Endothelial cell of hepatic sinusoid (primary cell): ENCODE results near the gene AARS2.
"Not testable (repeated sequence)": the region's sequence is repeated elsewhere in the genome, so short reads cannot be mapped to it uniquely, and the experiment has no call there.

Experiments
- in situ Hi-C: cut with HindIII; loops from 2 replicates; pipeline ENCODE4 v1.10.0; 2017; ENCODE audit warnings: low sequenced_read_pairs

AARS2 gene

DNA sequence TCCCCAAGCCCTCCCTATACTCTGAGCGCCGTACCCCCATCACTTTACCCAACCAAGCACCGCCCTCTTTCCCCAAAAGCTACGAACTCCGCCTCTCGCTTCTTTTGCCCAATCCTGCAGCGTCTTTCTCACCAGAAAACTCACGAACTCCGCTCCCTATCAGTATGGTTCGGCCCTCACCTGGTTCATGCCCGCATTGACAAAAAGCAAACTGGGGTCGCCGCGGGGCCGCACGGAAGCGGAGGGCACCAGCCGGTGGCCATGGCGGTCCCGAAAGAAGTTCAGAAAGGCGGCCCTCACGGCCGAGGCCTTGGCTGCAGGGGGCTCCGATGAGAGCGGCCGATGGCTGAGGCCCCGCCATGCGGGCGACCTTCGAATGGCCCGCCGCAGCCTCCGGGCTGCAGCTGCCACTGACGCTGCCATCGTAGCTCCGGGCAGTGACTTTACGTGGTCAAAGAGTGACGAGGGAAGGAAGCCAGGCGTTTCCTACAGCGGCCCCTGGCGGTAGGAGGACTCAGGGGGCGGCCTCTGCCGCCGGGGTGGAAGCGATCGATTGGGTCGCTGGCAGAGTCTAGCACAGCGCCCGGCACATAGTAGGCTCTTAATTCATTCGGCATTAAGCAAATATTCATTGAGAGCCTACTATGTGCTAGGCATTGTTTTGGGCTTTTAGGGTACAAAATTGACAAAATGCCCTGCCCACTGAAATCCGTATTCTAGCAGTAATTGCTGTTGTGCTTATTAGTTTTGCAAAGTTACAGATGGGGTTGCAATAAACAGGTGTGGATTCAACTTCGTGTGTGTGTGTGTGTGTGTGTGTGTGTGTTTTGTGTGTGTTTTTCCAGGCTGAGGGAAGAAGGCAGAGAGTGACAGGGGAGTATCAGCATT lies at the start of gene AARS2:
AARS2 (minus strand) TSS at position 447 of the 888 bp plus-strand sequence; CDS start at position 423, 24 bp downstream.
- in situ Hi-C loops, result no loop called here

- in situ Hi-C loops, result no loop called here
Observed at GRCh38 chr6:44361947-44362346, 48.8 kb upstream of the AARS2 start.

DNA sequence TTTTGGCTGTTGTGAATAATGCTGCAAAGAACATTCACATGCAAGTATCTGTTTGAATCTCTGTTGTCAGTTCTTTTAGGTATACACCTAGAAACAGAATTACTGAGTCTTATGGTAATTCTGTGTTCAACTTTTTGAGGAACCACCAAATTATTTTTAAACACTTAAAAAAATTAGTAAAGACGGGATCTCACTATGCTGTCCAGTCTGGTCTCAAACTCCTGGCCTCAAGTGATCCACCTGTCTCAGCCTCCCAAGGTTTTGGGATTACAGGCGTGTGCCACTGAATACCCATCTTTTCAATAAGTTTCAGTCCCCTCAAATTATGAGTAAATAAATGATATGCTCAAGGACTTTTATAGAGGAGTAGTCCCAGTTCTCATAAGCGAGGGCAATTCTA lies 46.8 kb upstream of the AARS2 start:
- in situ Hi-C loops, result no loop called here

DNA sequence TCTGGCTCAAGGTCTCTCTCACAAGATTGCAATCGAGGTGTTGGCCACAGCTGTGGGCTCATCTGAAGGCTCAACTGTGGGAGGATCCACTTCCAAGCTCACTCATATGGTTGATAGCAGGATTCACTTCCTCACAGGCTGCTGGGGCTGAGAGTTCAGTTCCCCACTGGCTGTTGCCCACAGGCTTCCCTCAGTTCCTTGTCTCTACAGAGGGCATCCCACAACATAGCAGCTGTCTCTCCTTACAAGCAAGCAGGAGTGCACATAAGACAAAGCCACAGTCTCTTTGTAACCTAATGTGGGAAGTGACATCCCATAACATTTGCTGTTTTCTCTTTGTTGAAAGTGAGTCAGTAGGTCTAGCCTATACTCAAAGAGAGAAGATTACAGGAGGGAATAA lies 43.3 kb upstream of the AARS2 start:
- in situ Hi-C loops, result no loop called here

GRCh38 chr6:44355640-44356039 lies 42.5 kb upstream of the AARS2 start:
- in situ Hi-C loops, result no loop called here

DNA sequence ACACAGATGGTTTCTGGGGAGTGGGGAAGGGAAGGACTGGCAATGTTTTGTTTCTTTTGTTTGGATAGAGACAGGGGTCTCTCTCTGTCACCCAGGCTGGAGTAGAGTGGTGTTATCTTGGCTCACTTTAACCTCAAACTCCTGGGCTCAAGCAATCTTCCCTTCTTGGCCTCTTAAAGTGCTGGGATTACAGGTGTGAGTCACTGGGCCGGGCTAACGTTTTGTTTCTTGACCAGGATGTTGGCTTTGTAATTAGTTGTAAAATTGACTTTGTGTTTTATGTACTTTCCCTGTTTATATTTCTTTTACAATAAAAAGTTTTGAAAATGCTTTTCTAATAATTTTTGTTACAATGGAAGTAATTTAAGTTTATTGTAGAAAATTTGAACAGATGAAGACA lies 40.2 kb upstream of the AARS2 start:
- in situ Hi-C loops, result no loop called here

DNA sequence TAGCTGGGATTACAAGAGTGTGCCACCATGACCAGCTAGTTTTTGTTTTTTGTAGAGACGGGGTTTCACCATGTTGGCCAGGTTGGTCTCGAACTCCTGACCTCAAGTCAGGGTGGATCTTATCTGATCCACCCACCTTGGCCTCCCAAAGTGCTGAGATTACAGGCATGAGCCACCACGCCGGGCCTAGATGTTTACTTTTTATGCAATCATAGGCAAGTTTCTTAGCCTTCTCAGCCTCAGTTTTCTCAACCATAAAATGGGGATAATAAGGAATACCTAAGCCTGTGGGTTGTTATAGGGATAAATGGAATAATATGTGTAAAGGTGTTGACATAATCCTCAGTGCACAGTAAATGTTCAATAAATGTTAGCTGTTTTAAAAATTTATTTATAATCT lies 39.1 kb upstream of the AARS2 start:
- in situ Hi-C loops, result no loop called here

- in situ Hi-C loops, result not testable (repeated sequence)
Observed at GRCh38 chr6:44350650-44350994, 37.5 kb upstream of the AARS2 start.

DNA sequence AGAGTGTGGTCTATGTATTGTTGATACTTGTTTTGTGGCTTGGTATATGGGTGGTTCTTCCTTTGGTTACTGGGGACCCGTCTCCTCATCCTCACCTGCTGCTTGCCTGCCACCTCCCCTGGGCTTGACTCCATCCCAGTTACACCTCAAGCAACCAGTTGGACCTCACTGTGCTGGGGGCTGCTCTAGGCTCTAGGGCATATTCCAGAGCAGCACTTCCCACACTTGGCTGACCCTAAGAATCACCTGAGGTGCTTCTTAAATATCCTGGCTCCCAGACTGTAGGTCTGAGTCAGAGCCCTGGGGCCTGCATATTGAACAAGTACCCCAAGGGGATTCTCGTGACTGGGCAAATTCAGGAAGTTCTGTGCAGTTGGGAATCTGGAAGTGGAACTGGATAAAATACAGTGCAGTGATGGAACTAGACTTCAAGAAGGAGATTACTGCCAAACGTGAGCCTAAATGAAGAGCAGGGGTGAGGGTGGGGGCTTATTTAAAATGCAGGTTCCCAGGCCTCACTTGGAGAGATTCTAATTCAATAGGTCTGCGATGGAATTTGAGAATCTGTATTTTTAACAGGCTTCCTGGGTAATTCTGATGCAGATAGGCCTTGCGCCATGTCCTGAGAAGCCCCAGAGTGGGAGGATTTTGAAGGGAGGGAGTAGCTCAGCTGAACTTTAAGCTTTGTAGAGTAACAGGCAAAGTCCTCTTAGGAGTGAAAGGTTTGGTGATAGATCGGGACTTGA lies 36.9 kb upstream of the AARS2 start:
- in situ Hi-C loops, result no loop called here

DNA sequence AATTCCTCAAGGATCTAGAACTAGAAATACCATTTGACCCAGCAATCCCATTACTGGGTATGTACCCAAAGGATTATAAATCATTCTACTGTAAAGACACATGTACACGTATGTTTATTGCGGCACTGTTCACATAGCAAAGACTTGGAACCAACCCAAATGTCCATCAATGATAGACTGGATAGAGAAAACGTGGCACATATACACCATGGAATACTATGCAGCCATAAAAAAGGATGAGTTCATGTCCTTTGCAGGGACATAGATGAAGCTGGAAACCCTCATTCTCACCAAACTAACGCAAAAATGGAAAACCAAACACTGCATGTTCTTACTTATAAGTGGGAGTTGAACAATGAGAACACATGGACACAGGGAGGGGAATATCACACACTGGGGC lies 33.7 kb upstream of the AARS2 start:
- in situ Hi-C loops, result not testable (repeated sequence)

DNA sequence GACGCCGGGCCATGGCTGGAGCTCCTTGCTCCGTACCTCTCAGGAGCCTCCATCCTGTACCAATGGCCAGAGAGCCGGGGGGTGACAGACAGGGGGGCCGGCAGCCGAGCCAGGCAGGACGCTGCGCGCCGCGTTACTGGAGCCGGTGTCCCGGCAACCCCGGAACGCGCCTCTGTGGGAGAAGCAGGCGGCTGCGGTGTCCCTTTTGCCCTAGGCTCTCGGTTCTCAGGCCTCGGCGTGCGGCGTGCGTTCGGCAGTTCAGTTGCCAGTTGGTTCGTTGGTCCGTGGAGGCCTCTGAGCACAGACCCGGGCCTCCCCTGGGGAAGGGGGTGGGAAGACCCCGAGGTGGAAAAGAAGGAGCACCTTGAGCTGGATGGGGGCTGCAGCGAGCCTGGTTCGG lies 29.3 kb upstream of the AARS2 start, which contains the start of gene SPATS1:
SPATS1 (plus strand) TSS at position 162 of the 400 bp plus-strand sequence. CDS start 446 bp downstream, outside the sequence.
- in situ Hi-C loops, result no loop called here

DNA sequence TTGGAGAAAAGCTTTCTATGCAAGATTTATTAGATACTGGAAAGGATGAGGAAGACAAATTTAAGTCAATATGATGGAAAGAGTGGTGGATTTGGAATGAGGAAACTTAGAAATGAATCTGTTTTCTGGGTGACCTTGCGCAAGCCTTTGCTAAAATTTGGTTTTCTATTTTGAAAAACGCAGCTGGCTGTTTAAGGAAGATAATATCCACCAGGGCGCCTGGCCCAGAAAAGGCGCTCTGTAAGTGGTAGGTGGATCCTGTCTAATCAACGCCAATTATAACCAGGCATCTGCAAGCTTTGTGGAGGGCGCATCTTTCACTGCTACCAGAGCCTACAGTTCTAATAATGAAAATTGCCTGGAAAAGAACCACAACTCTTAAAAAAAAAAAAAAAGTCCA lies 28.9 kb upstream of the AARS2 start:
- in situ Hi-C loops, result no loop called here

- in situ Hi-C loops, result no loop called here
Observed at GRCh38 chr6:44341095-44341890, 28.1 kb upstream of the AARS2 start.

DNA sequence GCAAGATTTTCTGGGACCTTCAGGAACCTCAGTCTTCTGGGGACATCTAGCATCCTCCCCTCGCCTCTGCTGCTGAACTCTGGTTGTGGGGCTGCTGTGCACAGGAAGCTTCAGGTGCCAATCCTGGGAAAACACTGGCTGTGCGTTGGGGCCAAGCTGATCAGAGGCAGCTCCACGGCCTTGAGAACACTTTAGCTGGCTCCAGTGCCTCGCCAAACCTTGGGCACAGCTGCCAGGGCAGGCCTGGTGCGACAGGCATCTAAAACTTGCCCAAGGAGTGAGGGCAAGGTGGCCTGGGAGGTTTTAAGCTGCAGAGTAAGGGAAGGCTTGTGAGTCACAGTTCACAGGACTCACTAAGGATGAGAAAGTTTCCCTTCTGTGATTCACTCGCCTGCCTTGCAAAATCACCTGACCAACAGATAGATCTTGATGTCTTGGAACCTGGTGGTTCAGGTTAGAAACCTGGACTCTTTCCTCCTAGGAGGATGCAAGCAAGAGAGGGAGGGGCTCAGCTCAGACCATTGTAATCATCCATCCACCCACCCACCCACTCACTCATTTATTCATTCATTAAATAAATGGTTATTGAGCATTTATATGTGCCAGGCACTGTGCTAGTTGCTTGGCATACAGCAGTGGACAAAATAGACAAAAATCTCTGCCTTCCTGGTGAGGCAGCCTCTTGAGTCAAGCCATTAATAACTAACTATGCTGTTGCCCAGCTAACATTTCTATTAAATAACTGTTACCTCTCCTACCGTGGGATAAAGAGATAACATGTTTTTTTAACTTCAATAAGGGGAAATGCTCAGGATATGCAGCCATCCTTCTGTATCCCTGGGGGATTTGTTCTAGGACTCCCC lies 26.8 kb upstream of the AARS2 start:
- in situ Hi-C loops, result loop anchor here (5.0 kb wide), 2 partner anchors 43 to 73 kb away; partner anchors contain the start of gene NFKBIE

GRCh38 chr6:44339301-44339700 lies 26.2 kb upstream of the AARS2 start:
- in situ Hi-C loops, result loop anchor here (5.0 kb wide), 2 partner anchors 42 to 72 kb away; partner anchors contain the start of gene NFKBIE

DNA sequence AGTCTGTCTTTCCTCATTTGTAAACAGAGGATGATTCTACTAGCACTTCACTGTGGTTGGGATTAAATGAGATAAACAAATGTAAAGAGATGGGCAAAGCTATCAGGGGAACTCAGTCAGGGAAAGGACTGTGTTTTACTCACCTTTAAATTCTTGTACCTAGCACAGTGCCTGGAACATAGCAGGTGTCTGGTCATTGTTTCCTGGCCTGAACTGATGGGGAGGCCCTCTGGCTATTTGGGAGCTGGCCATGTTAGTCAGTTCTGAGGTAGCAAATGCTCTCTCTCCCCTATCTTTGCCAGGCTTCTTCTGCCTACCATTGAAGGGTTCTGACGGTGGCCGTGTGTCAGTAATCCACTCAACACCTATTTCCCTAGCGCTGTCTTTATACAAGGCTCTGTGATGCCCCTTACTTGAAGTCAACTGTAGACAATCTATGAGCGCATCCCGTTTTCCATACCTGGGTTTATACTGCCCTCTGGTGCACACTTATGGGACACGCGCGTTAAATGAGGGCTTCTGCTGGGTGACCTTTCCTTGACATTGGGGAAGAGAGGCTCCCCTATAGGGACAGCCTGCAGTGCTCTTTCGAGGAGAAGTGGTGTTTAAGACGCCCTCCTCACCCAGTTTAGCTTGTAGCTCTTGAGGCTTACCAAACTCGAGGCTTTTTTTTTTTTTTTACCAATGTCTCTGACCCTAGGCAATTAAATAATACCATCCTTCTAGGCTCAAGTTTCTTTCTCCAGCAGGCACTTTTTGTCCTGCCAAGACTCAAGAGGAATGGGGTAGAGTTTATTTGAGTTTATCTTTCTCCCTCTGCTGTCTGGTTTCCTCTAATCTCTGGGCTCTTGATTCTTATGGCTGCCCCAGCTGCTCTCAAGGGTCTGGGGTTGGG lies 25.3 kb upstream of the AARS2 start:
- in situ Hi-C loops, result loop anchor here (5.0 kb wide), 2 partner anchors 41 to 71 kb away; partner anchors contain the start of gene NFKBIE

DNA sequence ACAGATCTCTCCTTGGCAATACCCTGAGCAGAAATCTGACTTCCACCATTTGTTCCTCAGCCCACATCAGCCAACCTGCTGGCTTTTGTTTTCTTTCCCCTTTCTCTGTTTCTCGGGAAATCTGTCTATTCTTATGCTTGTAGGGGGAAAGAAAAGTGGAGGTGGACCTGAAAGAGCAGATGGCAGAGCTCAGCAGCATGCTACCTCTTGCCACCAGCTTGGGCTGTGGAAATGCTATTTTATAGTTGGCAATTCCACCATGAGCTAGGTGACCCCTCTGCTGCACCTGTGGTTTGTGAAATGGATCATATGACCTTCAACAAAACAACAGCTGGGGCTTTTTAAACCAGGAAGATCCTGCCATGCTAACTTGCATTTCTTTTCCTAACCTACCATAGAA lies 22.5 kb upstream of the AARS2 start:
- in situ Hi-C loops, result loop anchor here (5.0 kb wide), 2 partner anchors 38 to 68 kb away; partner anchors contain the start of gene NFKBIE

DNA sequence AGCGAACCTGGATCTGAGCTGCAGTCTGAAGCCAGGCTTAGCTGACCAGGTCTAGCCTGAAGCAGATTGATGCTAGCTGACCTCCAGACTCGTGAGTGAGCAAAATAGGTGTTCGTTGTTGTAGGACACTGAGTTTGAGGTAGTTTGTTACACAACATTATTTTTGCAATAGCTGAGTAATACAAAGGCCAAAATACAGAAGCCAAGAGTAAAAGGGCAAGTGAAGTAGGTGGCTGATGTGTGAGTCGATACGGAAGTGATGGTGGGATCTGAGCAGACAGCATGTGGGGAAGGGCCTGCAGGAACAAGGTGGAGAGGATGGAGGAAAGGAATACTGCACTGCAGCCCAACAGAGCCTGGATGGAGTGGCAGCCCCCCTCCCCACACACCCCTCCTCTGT lies 20.8 kb upstream of the AARS2 start:
- in situ Hi-C loops, result no loop called here
